K562 (cell line): ENCODE results near the gene KBTBD2. TPM values are rescaled to one million over a fixed set of nuclear protein-coding genes. Genes with fewer than 3 reads are reported as not detected.

Experiments used
- ELF4 ChIP-seq: fragments of 450-650 bp; formaldehyde crosslinking; IDR thresholded peaks from 2 replicates; pipeline ENCODE4 v1.4.0; 2022; ENCODE audit warnings: missing genetic modification characterization
- ETS2 ChIP-seq: IDR thresholded peaks from 2 replicates; pipeline ENCODE4 v1.6.1; 2016; ENCODE audit warnings: borderline replicate concordance, missing genetic modification characterization, mild to moderate bottlenecking, moderate library complexity, missing compliant biosample characterization; ENCODE audit not compliant: poor library complexity, severe bottlenecking
- FIP1L1 ChIP-seq: fragments of 200-400 bp; formaldehyde crosslinking; IDR thresholded peaks from 2 replicates; pipeline ENCODE4 v1.6.1; 2018; ENCODE audit warnings: mild to moderate bottlenecking, low read depth, low read length; ENCODE audit not compliant: poor library complexity, severe bottlenecking
- REST ChIP-seq, 2 experiments: fragments of 450-650 bp; formaldehyde crosslinking in 1 of 2; IDR thresholded peaks; 2 replicates each; pipeline versions ENCODE4 v1.4.0 to v1.6.1; 2014 to 2020; ENCODE audit warnings: mild to moderate bottlenecking in 2 of 2, borderline replicate concordance in 1 of 2, low read depth in 1 of 2
- TCF7 ChIP-seq: sonication (generic); IDR thresholded peaks from 2 replicates; pipeline ENCODE4 v1.6.1; 2016; ENCODE audit warnings: antibody characterized with exemption, borderline replicate concordance
- THAP12 ChIP-seq: fragments of 250-450 bp; sonication (Bioruptor Pico); IDR thresholded peaks from 2 replicates; pipeline ENCODE4 v1.9.0; 2021; ENCODE audit warnings: mild to moderate bottlenecking, inconsistent platforms
- ZHX1 ChIP-seq: fragments of 150-350 bp; conservative IDR thresholded peaks from 2 replicates; pipeline ENCODE4 v1.6.1; 2014; ENCODE audit warnings: low read length
- ZNF785 ChIP-seq: fragments of 250-450 bp; sonication (Bioruptor Pico); IDR thresholded peaks from 2 replicates; pipeline ENCODE4 v1.4.0; 2020; ENCODE audit warnings: mild to moderate bottlenecking
- ZSCAN29 ChIP-seq: fragments of 450-650 bp; IDR thresholded peaks from 2 replicates; pipeline ENCODE4 v1.6.1; 2017
- ZZZ3 ChIP-seq: fragments of 450-650 bp; IDR thresholded peaks from 2 replicates; pipeline ENCODE4 v1.6.1; 2016; ENCODE audit warnings: antibody characterized with exemption, mild to moderate bottlenecking, moderate library complexity
- polyA plus RNA-seq, 8 experiments: library from polyadenylated mRNA; depleted of rRNA in 4 of 8; stranded (reverse) in 5 of 8; unstranded in 3 of 8; fragments of >200 nt; fragmentation: Nextera tagmentation in 2 of 8; fragmentation: Illumina TruSeq in 1 of 8; extraction: Ambion mirVana in 2 of 8; extraction: Trizol in 1 of 8; gene quantifications; 2 replicates each; pipeline versions ENCODE4 v1.2.1 to v1.2.3, GENCODE V29; 2011 to 2014; ENCODE audit warnings: inconsistent platforms in 1 of 8, missing spikeins in 1 of 8
- total RNA-seq, 7 experiments: library from RNA; depleted of rRNA in 6 of 7; stranded (reverse); fragments of >200 nt in 6 of 7; fragmentation: Illumina TruSeq in 2 of 7; extraction: Trizol in 2 of 7; gene quantifications; 2 replicates each; pipeline versions ENCODE4 v1.2.1 to v1.2.3, GENCODE V29; 2011 to 2021; ENCODE audit warnings: low replicate concordance in 1 of 7
- TF ChIP-seq, protein P1 (sequence below): sonication (generic); formaldehyde crosslinking; IDR thresholded peaks from 2 replicates; pipeline ENCODE4 v1.8.1; 2023; ENCODE audit warnings: mild to moderate bottlenecking, missing genetic modification reagents

Gene KBTBD2
- total and polyA plus RNA-seq, 9 of the 15 experiments (the other 6 are each of a cell fraction or from before 2014, with no cell fraction given) = 22.8 to 62.2 (median 30.8) TPM

DNA sequence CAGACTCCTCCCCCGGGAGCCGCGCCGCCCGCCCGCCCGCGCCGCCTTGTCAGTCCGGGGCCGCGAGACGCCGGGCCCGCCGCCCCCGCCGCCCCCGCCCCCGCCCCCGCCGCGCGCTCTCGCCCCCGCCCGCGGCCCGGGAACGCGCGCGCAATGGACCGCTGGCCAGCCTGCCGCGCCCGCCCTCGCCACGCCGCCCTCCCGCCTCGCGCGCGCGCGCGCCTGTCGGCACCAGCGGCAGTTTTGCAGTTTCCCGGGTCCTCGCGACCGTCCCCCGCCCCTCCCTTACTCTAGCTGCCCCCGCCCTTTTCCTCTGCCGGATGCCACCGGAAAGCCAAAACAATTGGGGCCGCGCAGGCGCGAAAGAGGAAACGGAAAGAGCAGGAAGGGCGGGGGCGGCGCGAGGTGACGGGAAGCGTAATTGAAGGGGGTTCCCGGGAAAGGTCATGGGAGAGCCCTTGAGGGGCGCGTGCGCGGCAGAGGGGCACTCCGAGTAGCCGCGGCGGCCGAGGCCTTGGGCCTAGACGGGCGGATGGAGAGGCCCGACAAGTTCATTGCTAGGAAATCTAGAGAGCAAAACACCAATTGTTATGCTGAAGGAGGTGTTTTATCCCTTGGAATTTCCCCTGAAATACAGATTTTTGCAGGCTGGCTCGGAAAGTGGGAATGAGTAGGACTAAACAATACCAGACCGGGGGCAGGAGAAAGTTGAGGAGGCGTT is 400 bp upstream of the KBTBD2 start (continued):
- TF ChIP-seq REST (IDR thresholded peaks at IDR 0.05; ENCODE audit: borderline replicate concordance) = peak; percentile 68
- no peak; the same call in 1 of the 2 replicates for TF ChIP-seq REST (CRISPR knock-in tag; IDR thresholded peaks at IDR 0.05; ENCODE audit: low read depth)
- TF ChIP-seq FIP1L1 = no peak
- TF ChIP-seq THAP12 = no peak
- TF ChIP-seq ZSCAN29 = no peak
- TF ChIP-seq ZHX1 = no peak
- 0 out of 2 replicates have a peak, but pooled peaks have one; percentile 14 for TF ChIP-seq ELF4 (CRISPR knock-in tag)
- TF ChIP-seq, protein P1, sequence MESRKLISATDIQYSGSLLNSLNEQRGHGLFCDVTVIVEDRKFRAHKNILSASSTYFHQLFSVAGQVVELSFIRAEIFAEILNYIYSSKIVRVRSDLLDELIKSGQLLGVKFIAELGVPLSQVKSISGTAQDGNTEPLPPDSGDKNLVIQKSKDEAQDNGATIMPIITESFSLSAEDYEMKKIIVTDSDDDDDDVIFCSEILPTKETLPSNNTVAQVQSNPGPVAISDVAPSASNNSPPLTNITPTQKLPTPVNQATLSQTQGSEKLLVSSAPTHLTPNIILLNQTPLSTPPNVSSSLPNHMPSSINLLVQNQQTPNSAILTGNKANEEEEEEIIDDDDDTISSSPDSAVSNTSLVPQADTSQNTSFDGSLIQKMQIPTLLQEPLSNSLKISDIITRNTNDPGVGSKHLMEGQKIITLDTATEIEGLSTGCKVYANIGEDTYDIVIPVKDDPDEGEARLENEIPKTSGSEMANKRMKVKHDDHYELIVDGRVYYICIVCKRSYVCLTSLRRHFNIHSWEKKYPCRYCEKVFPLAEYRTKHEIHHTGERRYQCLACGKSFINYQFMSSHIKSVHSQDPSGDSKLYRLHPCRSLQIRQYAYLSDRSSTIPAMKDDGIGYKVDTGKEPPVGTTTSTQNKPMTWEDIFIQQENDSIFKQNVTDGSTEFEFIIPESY = no peak
- no peak for TF ChIP-seq ZNF785 (CRISPR knock-in tag)
- TF ChIP-seq ZZZ3 = no peak
- no peak for TF ChIP-seq ETS2 (tag)
- no peak for TF ChIP-seq TCF7
